NCI-H345 treated with DMSO at 0.1 percent for 48 hours (cell line): ENCODE measurements around the gene ARMCX4.
A peak's percentile ranks its signal among the peaks of the same experiment; 100 is the strongest.
"Not testable (repeated sequence)": the region's sequence is repeated elsewhere in the genome, so short reads cannot be mapped to it uniquely, and the experiment has no call there.

Experiments
- DNase-seq: peaks from one replicate; lab custom pipeline; 2025; ENCODE audit not compliant: unreplicated experiment; lab: John Stamatoyannopoulos, UW

The ARMCX4 gene

GRCh38 chrX:101485212-101485949, at the start of gene ARMCX4:
ARMCX4 (plus strand) TSS chrX:101485456; CDS start chrX:101488590, 3,134 bp downstream.
- DNase-seq, result peak; percentile 19

GRCh38 chrX:101442085-101442484, 43.2 kb upstream of the ARMCX4 start:
- no peak for DNase-seq

- DNase-seq, result no peak
Measured at GRCh38 chrX:101449279-101449678, 36.0 kb upstream of the ARMCX4 start.

DNA sequence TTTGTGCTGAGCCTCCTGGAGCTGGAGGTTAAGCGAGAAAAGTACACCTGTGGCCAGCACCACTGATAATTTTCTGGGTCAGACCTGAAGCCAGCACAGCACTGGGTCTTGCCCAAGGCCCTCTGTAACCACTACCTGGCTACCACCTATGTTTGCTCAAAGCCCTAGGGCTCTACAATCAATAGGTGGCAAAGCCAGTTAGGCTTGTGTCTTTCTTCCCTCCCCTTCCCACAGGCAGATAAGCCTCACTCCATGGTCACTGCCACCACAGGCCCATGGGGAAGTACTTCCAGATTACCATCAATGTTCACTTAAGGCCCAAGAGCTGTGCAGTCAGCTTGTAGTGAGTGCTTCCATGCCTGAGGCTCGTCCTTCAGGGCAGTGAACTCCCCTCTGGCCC, 35.2 kb upstream of the ARMCX4 start:
- DNase-seq, result no peak

- no peak for DNase-seq
Measured at GRCh38 chrX:101450961-101451360, 34.3 kb upstream of the ARMCX4 start.

GRCh38 chrX:101452056-101452455, 33.2 kb upstream of the ARMCX4 start:
- DNase-seq, result no peak

GRCh38 chrX:101460669-101461068, 24.6 kb upstream of the ARMCX4 start:
- no peak for DNase-seq

DNA sequence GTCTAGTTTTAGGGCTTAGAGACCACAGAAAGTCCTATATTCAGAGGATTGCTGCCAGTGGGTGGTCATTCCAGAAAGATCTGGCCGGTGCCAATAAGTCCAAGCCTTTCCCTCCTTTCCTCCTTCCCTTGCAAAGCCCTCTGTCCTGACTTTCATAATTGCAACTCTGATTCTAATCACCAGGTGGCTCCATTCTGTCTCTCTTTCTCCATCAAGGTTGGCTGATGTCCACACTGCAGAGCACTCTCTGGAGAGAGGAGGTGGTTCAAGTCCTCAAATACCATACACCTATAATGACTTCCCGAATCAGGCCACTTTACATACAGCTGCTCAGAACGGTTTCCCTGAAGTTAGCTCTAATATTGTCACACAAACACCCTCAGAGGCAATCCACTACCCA, 22.4 kb upstream of the ARMCX4 start:
- DNase-seq, result peak; percentile 3

DNA sequence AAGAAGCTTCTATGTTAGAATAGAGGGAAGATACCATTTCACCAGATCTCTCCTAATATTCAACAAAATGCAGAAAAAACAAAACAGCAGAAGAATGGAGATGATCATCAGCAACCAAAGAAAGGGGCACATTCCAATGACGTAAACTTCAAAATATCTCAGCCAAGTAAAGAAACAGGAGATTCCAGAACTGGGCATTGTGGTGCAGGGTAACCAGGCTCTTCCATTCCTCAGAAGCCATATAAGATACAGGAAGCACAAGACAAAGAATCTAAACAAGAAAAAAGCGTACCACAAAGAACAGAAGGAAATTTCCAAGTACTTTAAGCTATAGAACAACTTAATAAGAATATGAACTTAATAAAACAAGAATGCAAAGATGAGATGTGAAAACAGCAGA, 6.9 kb upstream of the ARMCX4 start:
- no peak for DNase-seq

DNA sequence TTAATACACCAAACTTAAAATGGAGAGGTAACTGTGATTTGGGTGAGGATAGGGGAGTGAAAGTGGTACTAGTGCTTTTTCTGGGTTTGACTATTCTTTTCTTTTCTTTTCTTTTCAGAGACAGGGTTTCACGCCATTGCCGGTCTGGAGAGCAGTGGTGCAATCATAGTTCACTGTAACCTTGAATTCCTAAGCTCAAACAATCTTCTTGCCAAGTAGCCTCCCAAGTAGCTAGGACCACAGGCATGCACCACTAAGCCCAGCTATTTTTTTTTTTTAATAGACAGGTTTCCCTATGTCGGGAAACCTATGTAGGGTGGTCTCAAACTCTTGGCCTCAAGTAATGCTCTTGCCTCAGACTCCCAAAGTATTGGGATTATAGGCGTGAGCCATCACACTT, 3.0 kb upstream of the ARMCX4 start:
- no peak for DNase-seq

GRCh38 chrX:101483705-101484104, 1.6 kb upstream of the ARMCX4 start:
- no peak for DNase-seq

DNA sequence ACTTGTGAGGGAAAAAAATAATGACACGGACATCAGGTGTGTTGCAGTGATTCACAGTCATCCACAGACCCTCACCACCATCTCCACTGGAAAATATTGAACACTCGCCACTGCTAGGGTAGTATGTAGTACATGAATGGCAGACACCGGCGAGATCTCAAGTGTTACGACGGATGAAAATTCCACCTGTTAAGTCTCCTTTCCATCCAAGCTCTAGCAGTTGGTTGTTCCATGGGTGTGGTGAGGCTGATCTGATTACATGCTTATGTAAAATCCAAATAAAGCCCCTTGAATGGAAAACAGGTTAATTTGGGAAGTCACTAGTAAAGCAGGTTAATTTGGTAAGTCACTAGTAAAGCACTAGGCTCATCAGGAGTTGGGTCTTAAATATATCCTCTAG, 1.1 kb upstream of the ARMCX4 start:
- no peak for DNase-seq

- DNase-seq, result no peak
Measured at GRCh38 chrX:101488796-101489195, 3.5 kb downstream of the ARMCX4 start.

- no peak for DNase-seq
Measured at GRCh38 chrX:101491943-101492342, 6.7 kb downstream of the ARMCX4 start.

- DNase-seq, result no peak
Measured at GRCh38 chrX:101493225-101493624, 8.0 kb downstream of the ARMCX4 start.

GRCh38 chrX:101502929-101503328, 17.7 kb downstream of the ARMCX4 start:
- not testable (repeated sequence) for DNase-seq

GRCh38 chrX:101507372-101507771, 22.1 kb downstream of the ARMCX4 start:
- DNase-seq, result no peak

DNA sequence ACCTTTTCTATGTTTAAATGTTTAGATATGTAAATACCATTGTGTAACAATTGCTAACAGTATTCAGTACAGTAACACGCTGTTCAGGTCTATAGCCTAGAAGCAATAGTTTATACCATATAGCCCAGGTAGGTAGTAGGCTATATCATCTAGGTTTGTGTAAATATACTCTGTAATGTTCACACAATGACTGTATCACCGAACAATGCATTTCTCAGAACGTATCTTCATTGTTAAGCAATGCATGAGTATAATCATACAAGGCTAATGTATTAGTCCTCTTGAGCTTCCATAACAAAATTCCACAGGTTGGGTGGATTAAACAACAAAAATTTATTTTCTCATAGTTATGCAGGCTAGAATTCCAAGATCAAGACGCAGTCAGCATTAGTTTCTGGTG, 22.7 kb downstream of the ARMCX4 start:
- no peak for DNase-seq

- DNase-seq, result no peak
Measured at GRCh38 chrX:101530944-101531343, 45.7 kb downstream of the ARMCX4 start.
